OCI-LY1 (cell line): ENCODE measurements around the gene FARS2.

ENCODE experiments used
- H2AFZ ChIP-seq: fragments of 200-600 bp; sonication (generic), shearing (Covaris generic); 2 replicates; pipeline ENCODE4 v1.6.0; 2014; ENCODE audit warnings: antibody characterized with exemption, mild to moderate bottlenecking, low read length
- H3F3A ChIP-seq: fragments of 200-600 bp; sonication (generic), shearing (Covaris generic); 2 replicates; pipeline ENCODE4 v1.6.0; 2014; ENCODE audit warnings: mild to moderate bottlenecking, antibody characterized with exemption, low read length, moderate library complexity; ENCODE audit not compliant: insufficient read depth
- H3K27ac ChIP-seq: fragments of 200-600 bp; sonication (generic); 2 replicates; pipeline ENCODE4 v1.5.1; 2014; ENCODE audit warnings: low read length, mixed run types, mild to moderate bottlenecking, low read depth; ENCODE audit not compliant: poor library complexity, severe bottlenecking
- H3K27me3 ChIP-seq: fragments of 200-600 bp; sonication (generic); 2 replicates; pipeline ENCODE4 v1.6.0; 2014; ENCODE audit warnings: antibody characterized with exemption, mild to moderate bottlenecking, low read length, moderate library complexity; ENCODE audit not compliant: insufficient read depth
- H3K36me3 ChIP-seq: fragments of 200-600 bp; sonication (generic); 2 replicates; pipeline ENCODE4 v1.6.1; 2014; ENCODE audit warnings: mild to moderate bottlenecking, antibody characterized with exemption, low read length, moderate library complexity, mixed read lengths; ENCODE audit not compliant: insufficient read depth
- H3K4me1 ChIP-seq: fragments of 200-600 bp; sonication (generic); 2 replicates; pipeline ENCODE4 v1.5.1; 2014; ENCODE audit warnings: mild to moderate bottlenecking, low read length, moderate library complexity; ENCODE audit not compliant: insufficient read depth, severe bottlenecking
- H3K4me2 ChIP-seq: fragments of 200-600 bp; sonication (generic), shearing (Covaris generic); 2 replicates; pipeline ENCODE4 v1.6.1; 2014; ENCODE audit warnings: low read length
- H3K4me3 ChIP-seq: fragments of 200-600 bp; sonication (generic); 2 replicates; pipeline ENCODE4 v1.5.1; 2014; ENCODE audit warnings: low read length, low read depth, mild to moderate bottlenecking, mixed read lengths; ENCODE audit not compliant: poor library complexity, severe bottlenecking
- H3K79me2 ChIP-seq: fragments of 200-600 bp; shearing (Covaris generic); 2 replicates; pipeline ENCODE4 v1.6.1; 2016; ENCODE audit warnings: mixed run types, low read length, mixed read lengths; ENCODE audit not compliant: insufficient read depth
- H3K9ac ChIP-seq: fragments of 200-600 bp; sonication (generic), shearing (Covaris generic); 2 replicates; pipeline ENCODE4 v1.6.1; 2014; ENCODE audit warnings: mild to moderate bottlenecking, low read length, mixed read lengths
- H3K9me2 ChIP-seq: fragments of 200-600 bp; sonication (generic), shearing (Covaris generic); 2 replicates; pipeline ENCODE4 v1.6.1; 2014; ENCODE audit warnings: low read depth, mild to moderate bottlenecking, low read length, mixed read lengths
- H3K9me3 ChIP-seq: fragments of 200-600 bp; shearing (Covaris generic); 2 replicates; pipeline ENCODE4 v1.6.1; 2014; ENCODE audit warnings: low read length, mixed read lengths
- H4K20me1 ChIP-seq: fragments of 200-600 bp; sonication (generic), shearing (Covaris generic); 2 replicates; pipeline ENCODE4 v1.6.0; 2016; ENCODE audit warnings: mild to moderate bottlenecking, low read length; ENCODE audit not compliant: insufficient read depth
- EZH2 ChIP-seq: fragments of 200-600 bp; sonication (generic), shearing (Covaris generic); IDR thresholded peaks from 2 replicates; pipeline ENCODE4 v1.8.0; 2017; ENCODE audit warnings: borderline replicate concordance, mixed run types, mild to moderate bottlenecking, antibody characterized with exemption, low read length, moderate library complexity, mixed read lengths
- TF ChIP-seq, protein P1 (sequence below): fragments of 200-600 bp; sonication (generic), shearing (Covaris generic); IDR thresholded peaks from 2 replicates; pipeline ENCODE4 v1.5.1; 2017; ENCODE audit warnings: mild to moderate bottlenecking, antibody characterized with exemption, low read length, moderate library complexity, mixed read lengths

FARS2 gene

DNA sequence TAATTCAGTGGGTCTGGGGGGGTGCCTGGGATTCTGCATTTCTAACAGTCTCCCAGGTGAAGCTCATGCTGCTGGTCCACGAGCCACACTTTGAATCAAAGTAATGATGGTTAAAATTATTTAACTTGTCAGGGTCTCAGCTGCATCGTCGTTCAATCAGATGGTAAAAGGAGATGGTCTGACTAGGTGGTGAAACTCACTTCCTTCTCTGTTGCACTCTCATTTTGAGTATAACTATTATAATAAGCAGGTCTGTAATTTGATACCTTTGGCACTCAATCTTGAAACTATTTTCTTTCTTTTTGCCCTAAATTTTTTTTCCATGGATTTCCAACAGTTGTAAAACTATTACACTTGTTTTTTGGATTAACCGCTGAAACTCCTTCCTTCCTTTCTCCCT is 292.5 kb downstream of the FARS2 start:
- no peaks in the 10 kb centered on the region for H3K27me3 ChIP-seq
- H3K27ac ChIP-seq, result no peak overlapping the region
- H4K20me1 ChIP-seq, result no peaks in the 10 kb centered on the region
- H3K4me2 ChIP-seq, result no peak overlapping the region
- no peak overlapping the region for H3K4me3 ChIP-seq
- H3K9ac ChIP-seq, result no peak overlapping the region
- H3K9me2 ChIP-seq, result no peaks in the 10 kb centered on the region
- no peak for TF ChIP-seq EZH2
- TF ChIP-seq, protein P1, sequence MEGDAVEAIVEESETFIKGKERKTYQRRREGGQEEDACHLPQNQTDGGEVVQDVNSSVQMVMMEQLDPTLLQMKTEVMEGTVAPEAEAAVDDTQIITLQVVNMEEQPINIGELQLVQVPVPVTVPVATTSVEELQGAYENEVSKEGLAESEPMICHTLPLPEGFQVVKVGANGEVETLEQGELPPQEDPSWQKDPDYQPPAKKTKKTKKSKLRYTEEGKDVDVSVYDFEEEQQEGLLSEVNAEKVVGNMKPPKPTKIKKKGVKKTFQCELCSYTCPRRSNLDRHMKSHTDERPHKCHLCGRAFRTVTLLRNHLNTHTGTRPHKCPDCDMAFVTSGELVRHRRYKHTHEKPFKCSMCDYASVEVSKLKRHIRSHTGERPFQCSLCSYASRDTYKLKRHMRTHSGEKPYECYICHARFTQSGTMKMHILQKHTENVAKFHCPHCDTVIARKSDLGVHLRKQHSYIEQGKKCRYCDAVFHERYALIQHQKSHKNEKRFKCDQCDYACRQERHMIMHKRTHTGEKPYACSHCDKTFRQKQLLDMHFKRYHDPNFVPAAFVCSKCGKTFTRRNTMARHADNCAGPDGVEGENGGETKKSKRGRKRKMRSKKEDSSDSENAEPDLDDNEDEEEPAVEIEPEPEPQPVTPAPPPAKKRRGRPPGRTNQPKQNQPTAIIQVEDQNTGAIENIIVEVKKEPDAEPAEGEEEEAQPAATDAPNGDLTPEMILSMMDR, result no peak
- peaks cover 6% of the 10 kb centered on the region for H3K4me1 ChIP-seq
- H3F3A ChIP-seq, result no peaks in the 10 kb centered on the region
- H2AFZ ChIP-seq, result no peak overlapping the region
- no peaks in the 10 kb centered on the region for H3K36me3 ChIP-seq
- H3K79me2 ChIP-seq, result no peaks in the 10 kb centered on the region
- no peaks in the 10 kb centered on the region for H3K9me3 ChIP-seq

DNA sequence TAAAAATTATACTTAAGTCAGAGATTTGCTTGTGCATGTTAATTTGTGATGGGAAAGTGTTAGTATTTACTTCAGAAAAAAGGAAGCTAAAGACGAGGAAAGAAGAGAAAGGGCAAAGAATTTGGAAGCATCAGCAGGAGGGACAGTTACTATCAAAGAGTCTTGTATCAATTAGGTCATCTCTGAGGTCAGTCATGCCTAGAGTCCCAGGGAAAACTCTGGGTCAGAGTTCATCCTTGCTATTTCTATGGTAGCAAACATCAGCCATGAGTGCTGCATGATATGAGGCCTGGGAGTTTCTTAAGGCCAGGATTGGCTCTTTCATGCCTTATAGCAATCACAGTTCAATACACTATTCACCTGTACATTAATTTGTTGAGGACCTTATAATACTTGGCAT is 292.9 kb downstream of the FARS2 start:
- Histone ChIP-seq H3K9ac (no peak overlapping the region), H4K20me1 (no peaks in the 10 kb centered on the region), H3K4me3 (no peak overlapping the region), H3K4me1 (peaks cover 6% of the 10 kb centered on the region), H3K36me3 (no peaks in the 10 kb centered on the region), H3K27ac (no peak overlapping the region), H3K27me3 (no peaks in the 10 kb centered on the region), H3K79me2 (no peaks in the 10 kb centered on the region), H2AFZ (no peak overlapping the region), H3K9me3 (no peaks in the 10 kb centered on the region), H3F3A (no peaks in the 10 kb centered on the region), H3K9me2 (no peaks in the 10 kb centered on the region), H3K4me2 (no peak overlapping the region)
- TF ChIP-seq, protein P1, result no peak
- no peak for TF ChIP-seq EZH2

GRCh38 chr6:5556011-5556410 is 294.7 kb downstream of the FARS2 start:
- TF ChIP-seq EZH2, result no peak
- TF ChIP-seq, protein P1, result no peak
- Histone ChIP-seq H3K9me2 (no peaks in the 10 kb centered on the region), H3K4me3 (no peak overlapping the region), H3F3A (no peaks in the 10 kb centered on the region), H3K9ac (no peak overlapping the region), H2AFZ (no peak overlapping the region), H3K36me3 (no peaks in the 10 kb centered on the region), H3K4me2 (no peak overlapping the region), H4K20me1 (no peaks in the 10 kb centered on the region), H3K27ac (no peak overlapping the region), H3K27me3 (no peaks in the 10 kb centered on the region), H3K79me2 (no peaks in the 10 kb centered on the region), H3K9me3 (no peaks in the 10 kb centered on the region), H3K4me1 (peaks cover 6% of the 10 kb centered on the region)
